HG02943 (cell line): ENCODE measurements around the gene SLC25A42.

ENCODE experiments used
- ATAC-seq: cut with Tn5 transposase; IDR thresholded peaks from one replicate; pipeline ENCODE4 v1.9.1; 2021; ENCODE audit warnings: mild to moderate bottlenecking, low read depth, moderate library complexity; ENCODE audit not compliant: unreplicated experiment

SLC25A42 gene

GRCh38 chr19:19067276-19068072, 3.7 kb downstream of the SLC25A42 start:
- ATAC-seq: no peak

- no peak for ATAC-seq
These were observed 5.2 kb downstream of the SLC25A42 start for GRCh38 chr19:19068659-19069654.

GRCh38 chr19:19071897-19072296, 8.1 kb downstream of the SLC25A42 start:
- no peak for ATAC-seq

GRCh38 chr19:19074196-19074882, 10.5 kb downstream of the SLC25A42 start:
- no peak for ATAC-seq

GRCh38 chr19:19075126-19075525, 11.3 kb downstream of the SLC25A42 start:
- no peak for ATAC-seq

- no peak for ATAC-seq
These were observed 12.7 kb downstream of the SLC25A42 start for GRCh38 chr19:19076476-19076875.

- ATAC-seq: no peak
These were observed 13.3 kb downstream of the SLC25A42 start for GRCh38 chr19:19077103-19077502.

GRCh38 chr19:19078801-19079200, 15.0 kb downstream of the SLC25A42 start:
- ATAC-seq: no peak

GRCh38 chr19:19079571-19079970, 15.8 kb downstream of the SLC25A42 start:
- no peak for ATAC-seq

GRCh38 chr19:19081642-19082151, 17.9 kb downstream of the SLC25A42 start:
- ATAC-seq: no peak

- no peak for ATAC-seq
These were observed 19.8 kb downstream of the SLC25A42 start for GRCh38 chr19:19083413-19084178.

- ATAC-seq: no peak
These were observed 23.9 kb downstream of the SLC25A42 start for GRCh38 chr19:19087676-19088075.

- no peak for ATAC-seq
These were observed 30.7 kb downstream of the SLC25A42 start for GRCh38 chr19:19094513-19094912.

- no peak for ATAC-seq
These were observed 31.9 kb downstream of the SLC25A42 start for GRCh38 chr19:19095691-19096090.

GRCh38 chr19:19096641-19097627, 33.1 kb downstream of the SLC25A42 start:
- no peak for ATAC-seq

- ATAC-seq: no peak
These were observed 34.4 kb downstream of the SLC25A42 start for GRCh38 chr19:19098084-19098702.

- no peak for ATAC-seq
These were observed 35.2 kb downstream of the SLC25A42 start for GRCh38 chr19:19098703-19099632.
